ENCODE measurements around the gene CD244. TPM values are rescaled to one million over a fixed set of nuclear protein-coding genes. Genes with fewer than 3 reads are reported as not detected.
"Not testable (repeated sequence)": the region's sequence is repeated elsewhere in the genome, so short reads cannot be mapped to it uniquely, and the experiment has no call there.

Gene CD244
- total RNA-seq, 1 donor from 2014 or later = 0.24 TPM

DNA sequence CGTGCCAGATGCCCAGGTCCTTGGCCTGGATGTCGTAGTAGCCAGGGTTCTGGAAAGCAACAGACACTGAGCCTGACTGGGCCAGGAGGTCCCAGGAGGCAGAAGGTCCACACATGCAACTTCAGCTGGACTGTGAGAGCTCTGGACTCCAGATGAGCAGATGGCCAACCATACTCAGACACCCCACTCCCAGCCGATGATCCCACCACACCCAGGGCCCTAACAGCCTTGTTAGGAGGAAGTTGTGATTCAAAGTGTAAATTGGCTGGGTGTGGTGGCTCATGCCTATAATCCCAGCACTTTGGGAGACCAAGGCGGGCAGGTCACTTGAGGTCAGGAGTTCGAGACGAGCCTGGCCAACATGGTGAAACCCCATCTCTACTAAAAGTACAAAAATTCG is 18.6 kb upstream of the CD244 start:
- intact Hi-C loops (cut with DNase I); DNase-seq (ENCODE audit: low spot score): not testable (repeated sequence)

DNA sequence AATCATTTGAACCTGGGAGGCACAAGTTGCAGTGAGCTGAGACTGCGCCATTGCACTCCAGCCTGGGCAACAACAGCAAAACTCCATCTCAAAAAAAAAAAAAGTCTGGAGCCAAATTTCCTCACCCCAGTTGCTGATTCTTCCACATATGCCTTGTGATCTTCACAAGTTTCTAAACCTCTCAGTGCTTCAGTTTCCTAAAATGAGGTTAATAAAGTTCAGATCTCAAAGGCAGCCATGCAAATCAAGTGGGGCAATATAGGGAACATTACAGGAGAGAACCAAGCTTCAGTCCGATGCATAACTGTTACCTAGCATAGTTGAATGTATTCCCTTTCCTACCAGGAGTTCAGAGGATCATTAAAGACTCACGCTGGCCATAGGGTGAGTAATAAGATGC is 17.5 kb upstream of the CD244 start:
- no peak for DNase-seq (ENCODE audit: low spot score)
- intact Hi-C loops (cut with DNase I) = no loop called here

DNA sequence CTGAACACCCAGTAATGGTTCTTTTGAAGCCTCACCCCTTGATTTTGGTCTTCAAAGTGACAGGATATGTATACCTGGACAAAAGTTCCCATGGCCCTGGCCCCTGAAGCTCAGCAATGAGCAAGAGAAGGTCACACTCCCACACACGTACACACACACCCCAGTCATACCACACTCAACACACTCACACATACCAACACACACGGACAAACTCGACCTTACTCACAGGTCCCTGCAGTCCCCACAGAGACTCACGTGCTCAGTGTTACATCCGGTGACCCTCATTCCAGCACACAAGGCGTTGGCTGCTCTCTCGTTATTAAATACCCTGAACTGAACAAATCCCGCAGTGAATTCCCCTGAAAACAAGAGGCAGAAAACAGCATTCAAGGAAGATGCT is 16.4 kb upstream of the CD244 start:
- intact Hi-C loops (cut with DNase I) = no loop called here
- no peak for DNase-seq (ENCODE audit: low spot score)

DNA sequence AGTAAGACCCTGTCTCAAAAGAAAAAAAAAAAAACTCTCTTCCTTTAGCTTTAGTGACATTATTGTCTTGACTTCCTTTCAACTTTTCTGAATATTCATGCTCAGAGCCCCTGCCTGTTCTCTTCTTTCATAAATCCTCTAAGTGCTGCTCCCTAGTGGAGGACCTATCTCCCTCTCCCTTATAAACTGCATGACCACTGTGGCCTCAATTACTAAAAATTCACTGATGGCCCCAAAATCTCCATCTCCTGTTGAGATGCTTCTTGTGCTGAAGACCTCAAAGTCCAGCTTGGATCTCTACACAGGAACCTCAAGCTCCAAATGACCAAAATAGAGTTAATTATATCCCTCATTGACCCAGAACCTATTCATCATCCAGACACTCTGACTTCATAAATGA is 14.5 kb upstream of the CD244 start:
- intact Hi-C loops (cut with DNase I) = no loop called here
- no peak for DNase-seq (ENCODE audit: low spot score)

DNA sequence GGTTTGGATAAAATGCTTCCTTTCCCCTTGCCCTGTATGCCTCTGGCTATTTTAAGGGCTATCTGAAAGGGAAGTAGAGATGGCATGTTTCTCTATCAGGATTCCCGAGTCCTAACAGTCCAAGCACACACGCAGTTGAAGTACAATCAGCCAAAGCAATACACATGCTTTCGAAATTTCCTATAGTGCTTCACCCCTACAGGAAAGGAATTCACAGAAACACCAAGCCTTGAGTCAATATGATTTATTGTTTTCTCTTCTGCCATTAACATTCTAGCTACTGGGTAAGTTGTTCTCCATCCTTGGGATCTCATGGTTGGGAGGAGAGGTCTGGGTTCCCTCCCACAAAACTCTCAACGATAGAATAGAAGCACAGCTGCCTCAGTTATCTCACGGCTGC is 13.6 kb upstream of the CD244 start:
- DNase-seq (ENCODE audit: low spot score) = no peak
- intact Hi-C loops (cut with DNase I) = no loop called here

DNA sequence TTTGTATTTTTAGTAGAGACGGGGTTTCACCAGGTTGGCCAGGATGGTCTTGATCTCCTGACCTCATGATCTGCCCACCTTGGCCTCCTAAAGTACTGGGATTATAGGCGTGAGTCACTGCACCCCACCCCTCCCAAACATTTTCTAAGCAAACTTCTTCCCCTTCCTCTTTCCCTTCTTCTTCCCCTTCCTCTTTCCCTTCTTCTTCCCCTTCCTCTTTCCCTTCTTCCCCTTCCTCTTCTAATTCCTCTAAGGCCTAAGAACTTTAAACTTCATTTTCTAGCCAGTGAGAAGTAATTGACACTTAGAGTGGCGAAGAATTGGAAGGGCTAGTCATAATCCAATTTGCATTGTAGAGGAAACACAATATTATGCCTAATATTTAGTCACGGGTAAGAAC is 12.9 kb upstream of the CD244 start:
- intact Hi-C loops (cut with DNase I); DNase-seq (ENCODE audit: low spot score): not testable (repeated sequence)

DNA sequence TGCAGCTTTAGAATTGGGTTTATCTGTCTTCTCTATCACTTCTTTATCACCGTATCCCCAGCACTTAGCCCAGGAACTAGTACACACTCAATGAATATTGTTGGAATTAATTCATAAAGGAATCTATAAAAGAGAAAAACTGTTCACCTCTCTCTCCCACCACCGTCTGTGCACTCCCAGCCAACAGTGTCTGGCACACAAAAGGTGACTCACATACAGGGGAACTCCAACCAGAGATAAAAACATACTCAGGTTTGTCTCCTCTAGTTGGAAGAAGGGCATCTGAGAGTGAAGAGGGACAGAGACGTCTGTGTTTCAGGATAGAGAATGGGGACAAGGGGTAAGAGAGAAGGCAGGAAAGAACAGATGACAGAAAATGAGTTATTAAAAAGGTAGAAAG is 12.2 kb upstream of the CD244 start:
- intact Hi-C loops (cut with DNase I) = no loop called here
- DNase-seq (ENCODE audit: low spot score) = no peak

DNA sequence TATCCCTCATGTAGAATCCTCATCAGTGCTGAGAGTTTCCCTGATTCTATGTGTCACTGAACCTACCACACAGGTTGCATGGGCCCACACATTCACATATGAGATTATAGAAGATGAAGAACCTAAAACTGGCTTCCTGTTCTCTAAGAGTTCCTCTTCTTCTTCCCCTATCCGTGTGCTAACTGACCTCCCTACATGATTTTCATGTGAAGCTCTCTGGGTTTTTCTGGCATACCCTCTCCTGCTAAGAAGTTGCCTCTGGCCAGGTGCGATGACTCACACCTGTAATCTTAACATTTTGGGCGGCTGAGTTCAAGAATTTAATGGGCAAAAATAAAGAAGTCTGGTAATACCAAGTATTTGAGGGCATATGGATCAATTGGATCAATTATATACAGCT is 5.5 kb upstream of the CD244 start:
- no peak for DNase-seq (ENCODE audit: low spot score)
- intact Hi-C loops (cut with DNase I) = no loop called here

DNA sequence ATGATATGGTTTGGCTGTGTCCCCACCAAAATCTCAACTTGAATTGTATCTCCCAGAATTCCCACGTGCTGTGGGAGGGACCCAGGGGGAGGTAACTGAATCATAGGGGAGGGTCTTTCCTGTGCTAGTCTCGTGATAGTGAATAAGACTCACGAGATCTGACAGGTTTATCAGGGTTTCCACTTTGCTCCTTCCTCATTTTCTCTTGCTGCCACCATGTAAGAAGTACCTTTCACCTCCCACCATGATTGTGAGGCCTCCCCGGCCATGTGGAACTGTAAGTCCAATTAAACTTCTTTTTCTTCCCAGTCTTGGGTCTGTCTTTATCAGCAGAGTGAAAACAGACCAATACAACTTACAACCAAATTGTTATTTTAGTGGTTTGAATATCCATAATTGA is 5.0 kb upstream of the CD244 start:
- intact Hi-C loops (cut with DNase I); DNase-seq (ENCODE audit: low spot score): not testable (repeated sequence)

DNA sequence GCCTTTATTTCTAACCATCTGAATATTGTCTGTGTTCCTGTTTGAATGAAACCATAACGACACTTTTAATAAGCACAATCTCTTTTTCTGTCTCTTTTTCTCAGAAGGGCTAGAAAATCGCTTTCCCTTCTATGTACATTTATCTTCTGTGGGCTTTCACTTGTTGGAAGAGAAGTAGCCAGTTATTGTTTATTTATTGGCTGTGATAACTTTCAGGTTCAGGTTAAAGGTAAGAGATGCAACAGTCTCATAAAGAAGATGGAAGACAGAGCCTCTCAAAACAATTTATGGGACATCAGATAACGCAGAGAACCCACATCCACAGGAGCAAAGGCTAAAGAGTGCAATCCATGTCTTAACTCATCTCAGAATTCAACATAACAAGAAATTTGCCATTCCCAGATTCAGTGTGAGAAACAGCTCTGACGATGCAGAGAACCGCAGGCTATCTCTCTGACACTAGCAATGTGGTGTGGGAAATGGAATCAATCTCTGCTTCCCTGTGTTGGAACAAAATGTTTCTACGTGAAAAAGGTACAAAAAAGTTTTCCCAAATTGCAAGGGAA is 4.1 kb upstream of the CD244 start:
- DNase-seq (ENCODE audit: low spot score) = no peak
- intact Hi-C loops (cut with DNase I) = no loop called here

DNA sequence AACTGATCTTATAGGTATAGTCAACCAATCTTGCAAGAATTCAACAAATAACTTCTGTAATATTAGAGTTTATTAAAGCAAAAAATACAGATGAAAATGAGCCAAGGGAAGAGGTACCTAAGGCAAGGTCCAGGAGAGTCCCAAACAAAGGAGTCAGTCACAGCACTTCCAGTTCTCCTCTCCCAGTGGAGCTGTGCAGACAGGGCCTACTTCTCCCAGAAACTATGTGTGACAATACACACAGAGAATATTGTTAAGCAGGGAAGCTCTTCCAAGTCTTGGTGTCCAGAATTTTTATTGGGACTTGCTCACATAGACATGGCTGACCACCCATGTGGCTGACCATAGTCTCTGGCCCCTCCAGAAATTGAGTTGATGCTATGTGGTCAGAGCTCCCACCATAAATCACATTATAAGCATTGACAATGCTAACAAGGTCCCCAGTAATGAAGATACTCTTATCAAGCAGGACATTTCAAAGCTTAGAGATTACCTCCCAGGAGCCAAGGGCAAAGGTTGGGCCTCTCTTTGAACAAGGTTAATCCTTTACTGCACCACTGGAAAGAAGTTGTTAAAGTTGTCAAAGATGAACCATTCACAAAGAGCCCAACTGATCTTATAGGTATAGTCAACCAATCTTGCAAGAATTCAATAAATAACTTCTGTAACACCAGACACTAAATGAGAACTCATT is 3.5 kb upstream of the CD244 start:
- DNase-seq (ENCODE audit: low spot score) = no peak
- intact Hi-C loops (cut with DNase I) = no loop called here

DNA sequence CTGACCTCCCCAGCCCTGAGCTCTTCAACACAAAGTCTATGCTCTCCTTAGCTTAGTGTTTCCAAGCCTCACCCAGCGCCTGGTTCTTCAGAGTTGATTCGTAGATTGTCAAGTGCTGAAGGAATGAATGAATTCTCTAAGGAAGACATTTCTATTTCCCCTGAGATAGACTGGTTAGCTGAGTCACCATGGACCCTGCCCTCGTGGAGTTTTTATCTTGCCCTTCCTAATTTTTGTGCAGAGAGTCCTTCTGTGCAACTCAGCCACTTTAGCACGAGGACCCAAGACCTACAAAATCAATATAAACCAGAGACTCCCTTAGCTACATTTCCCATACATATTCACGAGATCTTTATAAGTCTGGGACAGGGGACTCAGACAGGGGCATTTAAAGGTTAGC is 2.6 kb upstream of the CD244 start:
- DNase-seq (ENCODE audit: low spot score) = no peak
- intact Hi-C loops (cut with DNase I) = no loop called here

DNA sequence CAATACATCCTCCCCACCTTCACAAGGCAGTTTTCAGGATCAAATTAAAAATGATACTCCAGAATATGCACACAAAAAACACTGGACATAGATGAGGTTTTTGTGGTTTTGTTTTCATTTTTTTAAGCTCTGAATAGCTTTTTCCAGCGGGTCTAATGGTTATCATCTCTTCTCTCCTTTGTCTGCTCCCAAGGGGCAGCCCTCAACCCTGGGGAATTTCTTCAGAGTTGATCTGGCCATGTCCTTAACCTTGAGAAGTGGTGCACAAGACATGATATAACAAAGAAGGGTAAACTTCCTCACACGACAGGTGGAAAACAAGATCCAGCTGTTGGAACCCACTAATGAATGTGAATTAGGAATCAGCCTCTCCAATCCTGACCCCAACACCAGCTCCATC is 1.5 kb upstream of the CD244 start:
- no peak for DNase-seq (ENCODE audit: low spot score)
- intact Hi-C loops (cut with DNase I) = no loop called here

DNA sequence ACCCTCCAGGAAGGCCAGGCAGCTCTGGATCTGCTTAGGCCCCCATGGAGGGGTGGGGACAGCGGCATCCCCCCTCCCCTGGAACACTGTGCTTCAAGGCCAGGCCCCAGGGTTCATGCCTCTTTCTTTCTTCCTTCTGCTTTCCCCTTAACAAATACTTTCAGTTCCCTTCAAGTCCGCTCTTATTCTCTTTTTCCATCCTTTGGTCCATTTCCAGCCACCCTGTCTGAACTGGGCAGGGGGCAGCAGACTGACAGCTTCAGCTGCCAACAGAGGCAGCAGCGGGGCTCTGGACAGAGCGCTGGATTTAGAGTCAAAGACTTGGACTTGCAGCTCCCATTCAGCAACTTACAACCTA is 1.1 kb upstream of the CD244 start:
- intact Hi-C loops (cut with DNase I) = no loop called here
- DNase-seq (ENCODE audit: low spot score) = no peak

DNA sequence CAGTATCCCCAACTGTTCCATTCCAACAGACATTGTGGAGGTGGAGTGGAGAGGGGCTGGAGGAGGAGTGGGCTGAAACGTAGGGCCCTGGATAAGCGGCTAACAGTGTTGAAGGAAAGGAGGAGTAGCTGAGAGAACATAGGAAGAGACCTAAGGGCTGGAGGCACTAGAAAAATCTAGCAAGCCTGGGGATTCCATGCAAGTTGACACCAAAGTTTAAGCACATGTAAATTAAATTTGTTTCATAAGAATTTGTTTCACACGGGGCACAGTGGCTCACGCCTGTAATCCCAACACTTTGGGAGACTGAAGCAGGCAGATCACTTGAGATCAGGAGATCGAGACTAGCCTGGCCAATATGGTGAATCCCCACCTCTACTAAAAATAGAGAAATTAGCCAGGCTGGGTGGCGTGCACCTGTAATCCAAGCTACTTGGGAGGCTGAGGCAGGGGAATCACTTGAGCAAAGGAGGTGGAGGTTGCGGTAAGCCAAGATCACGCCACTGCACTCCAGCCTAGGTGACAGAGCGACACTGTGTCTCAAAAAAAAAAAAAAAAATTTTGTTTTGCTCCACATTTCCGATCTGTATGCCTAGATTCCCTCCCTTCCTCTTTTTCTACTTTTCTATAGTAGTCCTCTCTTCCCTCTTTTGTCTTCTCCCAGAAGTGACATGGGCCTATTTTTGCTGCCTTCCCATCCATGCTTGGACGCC is 530 bp upstream of the CD244 start:
- DNase-seq (ENCODE audit: low spot score) = no peak
- intact Hi-C loops (cut with DNase I) = no loop called here

DNA sequence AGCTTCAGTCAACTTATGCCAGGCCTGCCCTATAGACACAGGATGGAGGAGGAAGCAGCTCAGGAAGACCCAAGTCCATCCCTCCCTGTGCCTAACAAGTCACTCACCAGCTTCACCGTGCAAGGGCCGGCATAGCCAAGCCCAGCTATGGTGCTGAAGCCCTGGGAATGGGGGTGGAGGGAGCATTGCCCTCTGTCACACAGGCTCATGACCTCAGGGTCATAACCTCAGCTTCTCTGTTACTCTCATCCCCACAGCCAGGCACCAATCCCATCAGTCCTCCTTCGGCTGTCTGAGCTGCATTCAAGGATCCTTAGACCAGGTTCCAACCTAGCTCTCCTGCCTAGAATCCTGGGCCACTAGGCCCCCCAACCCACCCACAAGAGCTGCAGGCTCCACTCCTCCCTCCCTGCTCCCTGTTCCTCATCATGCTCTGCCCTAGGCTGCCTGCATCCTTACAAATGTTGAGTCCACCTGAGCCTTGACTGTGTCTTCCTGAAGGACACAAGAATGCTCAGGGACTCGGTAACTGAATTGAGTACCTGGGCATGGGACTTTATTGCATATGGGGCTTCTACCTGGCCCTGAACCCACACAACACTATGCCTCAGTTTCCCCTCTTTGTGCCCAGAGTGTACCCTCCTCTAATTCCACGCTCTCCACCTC is 1.7 kb downstream of the CD244 start:
- intact Hi-C loops (cut with DNase I) = no loop called here
- DNase-seq (ENCODE audit: low spot score) = no peak

DNA sequence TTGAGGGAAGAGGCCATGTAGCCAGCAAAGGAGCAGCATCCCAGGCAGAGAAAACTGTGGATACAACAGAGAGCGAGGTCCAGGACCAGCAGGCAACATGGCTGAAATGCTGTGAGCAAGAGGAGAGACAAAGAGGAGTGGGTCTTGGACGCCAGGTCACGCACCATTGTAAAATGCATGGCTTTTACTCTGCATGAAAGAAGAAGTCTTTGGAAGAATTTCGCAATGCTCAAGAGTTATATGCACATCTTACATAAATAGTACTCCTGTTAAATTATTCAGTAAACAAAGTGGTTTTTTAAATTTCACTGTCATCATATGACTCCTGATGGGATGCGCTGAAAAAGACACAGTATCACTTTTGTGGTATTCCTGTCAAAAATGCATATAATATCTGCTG is 3.5 kb downstream of the CD244 start:
- intact Hi-C loops (cut with DNase I) = no loop called here

DNA sequence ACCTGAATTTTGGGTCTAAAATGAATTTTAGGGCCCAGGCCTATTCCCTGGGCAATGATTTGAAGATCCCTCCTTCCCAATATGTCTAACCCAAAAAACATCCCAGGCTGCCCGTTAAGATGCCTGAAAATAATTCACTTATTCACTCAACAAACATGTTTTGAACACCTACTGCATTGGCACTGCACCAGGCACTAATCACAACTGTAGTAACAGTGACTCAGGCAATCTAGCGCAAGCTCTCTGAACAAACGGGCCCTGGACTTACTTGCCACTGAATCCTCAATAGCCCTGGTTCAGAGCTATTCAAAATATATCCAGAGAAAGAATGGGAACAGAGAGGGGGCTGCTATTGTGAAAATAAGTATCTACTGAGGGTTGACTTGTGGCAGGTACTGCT is 4.2 kb downstream of the CD244 start:
- intact Hi-C loops (cut with DNase I) = no loop called here
- no peak for DNase-seq (ENCODE audit: low spot score)

More for the DNA sequence above, 3.5 kb downstream of the CD244 start:
- no peak for DNase-seq (ENCODE audit: low spot score)

DNA sequence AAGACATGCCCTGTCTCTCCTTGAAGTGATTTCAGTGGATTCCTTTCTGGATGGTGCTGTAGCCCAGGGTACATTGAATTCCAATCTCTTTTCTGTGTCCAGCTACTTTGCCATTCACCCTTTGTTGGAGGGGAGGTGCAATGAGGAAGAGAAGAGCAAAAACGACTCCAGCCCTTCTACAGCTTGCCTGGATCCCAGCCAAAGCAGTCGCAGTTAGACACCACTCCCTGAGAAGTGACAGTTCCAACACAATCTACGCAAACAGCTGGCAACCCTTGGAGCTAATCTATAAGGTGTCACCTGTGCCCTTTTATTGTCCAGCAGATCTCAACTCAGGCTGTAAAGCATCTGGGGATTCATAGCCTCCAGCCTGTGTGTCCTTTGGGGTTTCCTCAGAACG is 4.6 kb downstream of the CD244 start:
- intact Hi-C loops (cut with DNase I) = no loop called here
- no peak for DNase-seq (ENCODE audit: low spot score)

DNA sequence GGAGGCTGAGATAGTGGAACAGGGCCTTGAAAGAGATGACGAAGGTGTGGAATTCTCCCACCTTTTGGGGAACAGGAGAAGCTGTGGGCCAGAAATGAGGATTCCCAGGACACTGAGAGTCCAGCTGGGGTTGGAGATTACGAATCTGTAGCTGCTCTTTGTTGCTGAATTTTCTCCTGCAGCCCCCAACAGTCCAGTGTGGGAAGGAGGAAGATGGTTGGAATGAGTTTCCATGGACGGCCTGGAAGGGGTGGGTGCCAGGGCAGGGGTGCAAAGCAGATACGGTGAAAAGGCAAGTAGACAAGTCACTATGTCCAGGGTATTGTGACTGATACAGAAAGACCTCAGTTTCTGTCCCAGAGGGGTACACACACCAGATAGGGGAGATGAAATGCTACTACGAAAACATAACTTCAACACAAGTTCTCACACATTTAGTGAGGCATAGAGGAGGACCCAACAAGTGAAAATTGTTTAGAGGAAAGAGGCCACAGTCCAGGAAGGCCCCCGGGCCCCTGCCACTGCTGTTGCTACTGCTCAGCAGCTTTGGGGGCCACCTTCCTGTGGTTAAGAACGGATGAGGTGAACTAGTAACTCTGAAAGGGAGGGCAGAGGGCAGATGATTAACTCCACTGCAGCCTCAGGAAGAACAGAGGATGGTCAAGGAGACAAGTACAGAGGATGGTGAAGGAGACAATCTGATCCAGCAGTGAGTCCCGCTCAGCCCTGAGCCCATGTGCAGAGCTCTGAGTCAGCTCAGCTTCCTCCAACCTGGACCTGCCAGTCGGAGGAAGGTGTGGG is 7.3 kb downstream of the CD244 start:
- no peak for DNase-seq (ENCODE audit: low spot score)
- intact Hi-C loops (cut with DNase I) = no loop called here

Measured in cardiac septum (tissue), 1 donor.